Upper lobe of left lung (tissue), 6 donors: ENCODE results near the gene ACP4. TPM values are rescaled to one million over a fixed set of nuclear protein-coding genes. Genes with fewer than 3 reads are reported as not detected.

Source experiments
- ATAC-seq, 2 donors: fragments of 200-7000 bp; cut with Tn5 transposase; one replicate each; pipeline ENCODE4 v1.9.1; 2022; ENCODE audit warnings: mild to moderate bottlenecking in 2 of 2, moderate library complexity in 2 of 2; ENCODE audit not compliant: low FRiP score in 2 of 2
- DNase-seq, 2 donors: peaks; one replicate each; pipeline ENCODE4 v3.0.0-alpha.2; 2019 to 2020
- H3K27ac ChIP-seq, 4 donors: fragments of 200-600 bp; sonication (generic); one replicate each; pipeline ENCODE4 v1.5.1; 2016 to 2019
- H3K27me3 ChIP-seq, 4 donors: fragments of 200-600 bp; sonication (generic); one replicate each; pipeline ENCODE4 v1.5.1; 2017 to 2019
- H3K36me3 ChIP-seq, 4 donors: fragments of 200-600 bp; sonication (generic); one replicate each; pipeline ENCODE4 v1.5.1; 2016 to 2019
- H3K4me1 ChIP-seq, 4 donors: fragments of 200-600 bp; sonication (generic); one replicate each; pipeline ENCODE4 v1.5.1; 2018 to 2019
- H3K4me3 ChIP-seq, 4 donors: fragments of 200-600 bp; sonication (generic); one replicate each; pipeline ENCODE4 v1.5.1; 2017 to 2019; ENCODE audit warnings: mild to moderate bottlenecking in 2 of 4, moderate library complexity in 1 of 4
- H3K9me3 ChIP-seq, 4 donors: fragments of 200-600 bp; sonication (generic); one replicate each; pipeline ENCODE4 v1.5.1; 2018 to 2019
- EP300 ChIP-seq, 4 donors: sonication (generic); formaldehyde crosslinking; IDR thresholded peaks; one replicate each; pipeline ENCODE4 v1.5.1; 2017; ENCODE audit warnings: antibody characterized with exemption in 4 of 4, control low read depth in 2 of 4
- POLR2A ChIP-seq, 4 donors: fragments of 450-650 bp; IDR thresholded peaks; one replicate each; pipeline ENCODE4 v1.5.1; 2016 to 2017; ENCODE audit warnings: antibody characterized with exemption in 4 of 4, mild to moderate bottlenecking in 2 of 4
- POLR2AphosphoS5 ChIP-seq, 2 donors: sonication (generic); formaldehyde crosslinking; IDR thresholded peaks; one replicate each; pipeline ENCODE4 v1.5.1; 2017; ENCODE audit warnings: antibody characterized with exemption in 2 of 2
- WGBS, 2 donors: methylation state at CpG; one replicate each; pipeline ENCODE4 v1.1.5; 2017 to 2018; 5-methylcytosine and 5-hydroxymethylcytosine counted together
- total RNA-seq, 6 donors: library from RNA; depleted of rRNA in 4 of 6; stranded (reverse); fragments of >200 nt in 4 of 6; gene quantifications; one replicate each; pipeline versions ENCODE4 v1.1.0 to v1.2.1, GENCODE V29; 2016 to 2021
- TF ChIP-seq, protein P1 (sequence below), 6 experiments: fragments of 450-650 bp in 4 of 6; fragments of 200-600 bp in 2 of 6; sonication (generic) in 2 of 6; IDR thresholded peaks; one replicate each; pipeline ENCODE4 v1.5.1; 2016 to 2019; ENCODE audit warnings: antibody characterized with exemption in 6 of 6
- donor health status: DM: no; HTN: no; CAD: no; lungs with moderate emphysema.
- donor health status: DM: no; HTN: yes; CAD: no; lungs with severe emphysema.

ACP4 gene
- total RNA-seq, 6 donors from 2014 or later: not detected

DNA sequence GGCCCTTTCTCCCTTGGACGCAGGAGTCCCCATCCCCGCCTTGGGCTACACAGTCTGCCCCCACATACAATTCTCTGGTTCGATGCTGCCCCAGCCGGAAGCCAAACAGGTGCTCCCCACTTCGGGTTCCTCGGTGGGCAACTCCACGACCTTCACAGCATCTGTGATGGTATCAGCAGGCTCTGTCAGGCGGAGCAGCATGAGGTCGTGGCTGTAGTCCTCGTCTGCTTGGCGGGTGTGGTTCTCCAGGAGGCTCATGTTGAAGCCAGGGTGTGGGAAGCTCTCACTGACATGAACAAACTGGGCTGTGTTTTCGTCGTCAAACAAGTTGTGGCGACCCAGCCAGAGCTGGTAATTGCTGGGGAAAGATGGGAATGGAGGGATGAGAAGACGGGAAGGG is 29.9 kb downstream of the ACP4 start:
- H3K27ac ChIP-seq: no peak overlapping the region
- ATAC-seq (no peak), DNase-seq (no peak)
- no peaks in the 10 kb centered on the region for H3K9me3 ChIP-seq
- TF ChIP-seq, protein P1, sequence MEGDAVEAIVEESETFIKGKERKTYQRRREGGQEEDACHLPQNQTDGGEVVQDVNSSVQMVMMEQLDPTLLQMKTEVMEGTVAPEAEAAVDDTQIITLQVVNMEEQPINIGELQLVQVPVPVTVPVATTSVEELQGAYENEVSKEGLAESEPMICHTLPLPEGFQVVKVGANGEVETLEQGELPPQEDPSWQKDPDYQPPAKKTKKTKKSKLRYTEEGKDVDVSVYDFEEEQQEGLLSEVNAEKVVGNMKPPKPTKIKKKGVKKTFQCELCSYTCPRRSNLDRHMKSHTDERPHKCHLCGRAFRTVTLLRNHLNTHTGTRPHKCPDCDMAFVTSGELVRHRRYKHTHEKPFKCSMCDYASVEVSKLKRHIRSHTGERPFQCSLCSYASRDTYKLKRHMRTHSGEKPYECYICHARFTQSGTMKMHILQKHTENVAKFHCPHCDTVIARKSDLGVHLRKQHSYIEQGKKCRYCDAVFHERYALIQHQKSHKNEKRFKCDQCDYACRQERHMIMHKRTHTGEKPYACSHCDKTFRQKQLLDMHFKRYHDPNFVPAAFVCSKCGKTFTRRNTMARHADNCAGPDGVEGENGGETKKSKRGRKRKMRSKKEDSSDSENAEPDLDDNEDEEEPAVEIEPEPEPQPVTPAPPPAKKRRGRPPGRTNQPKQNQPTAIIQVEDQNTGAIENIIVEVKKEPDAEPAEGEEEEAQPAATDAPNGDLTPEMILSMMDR (IDR thresholded peaks at IDR 0.05): no peak
- TF ChIP-seq EP300 (IDR thresholded peaks at IDR 0.05) (no peak), POLR2AphosphoS5 (IDR thresholded peaks at IDR 0.05) (no peak), POLR2A (IDR thresholded peaks at IDR 0.05) (no peak)
- peaks cover 0 to 38% (median 12%) of the 10 kb centered on the region in 4 donors for H3K27me3 ChIP-seq
- H3K4me3 ChIP-seq: no peak overlapping the region
- peaks cover 0 to 13% (median 8%) of the 10 kb centered on the region in 4 donors for H3K4me1 ChIP-seq
- no peaks in the 10 kb centered on the region for H3K36me3 ChIP-seq
- WGBS, 2 donors: 4 to 10% methylated on average over 8 to 10 of the region's 15 CpGs

DNA sequence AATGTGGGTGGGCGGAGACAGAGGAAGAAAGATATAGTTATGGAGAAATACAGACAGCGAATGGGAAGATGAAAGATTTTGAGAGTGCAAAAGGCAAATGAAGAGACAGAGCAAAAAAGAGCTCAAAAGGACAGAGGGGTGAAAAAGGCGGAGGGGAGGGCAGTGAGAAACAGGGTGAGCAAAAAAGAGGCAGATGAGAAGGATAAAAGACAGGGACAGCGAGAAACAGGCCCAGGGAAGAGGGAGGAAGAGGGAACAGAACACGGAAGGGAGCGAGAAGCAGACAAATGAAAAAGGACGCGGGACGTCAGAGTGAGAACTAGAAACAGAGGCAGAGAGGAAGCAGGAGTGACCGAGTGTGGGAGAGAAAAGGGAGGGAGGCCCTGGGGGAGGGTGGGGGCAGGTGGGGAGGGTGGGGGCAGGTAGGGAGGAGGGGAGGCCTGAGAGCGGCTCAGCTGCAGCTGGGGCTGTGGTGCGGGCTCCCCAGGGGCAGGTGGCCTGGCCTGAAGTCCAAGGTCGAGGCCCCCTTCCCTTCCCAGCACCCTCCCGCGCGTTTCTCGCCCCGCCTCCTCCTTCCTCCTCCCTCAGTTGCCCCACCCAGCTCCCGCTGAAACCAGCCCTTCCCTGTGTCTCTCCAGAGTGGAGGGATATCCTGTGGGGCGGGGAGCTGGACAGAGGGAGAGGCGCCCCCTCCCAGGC is 30.5 kb downstream of the ACP4 start:
- peaks cover 0 to 38% (median 12%) of the 10 kb centered on the region in 4 donors for H3K27me3 ChIP-seq
- 6 to 7% methylated on average over 17 to 21 of the region's 21 CpGs for WGBS, 2 donors
- TF ChIP-seq, protein P1 (IDR thresholded peaks at IDR 0.05): no peak
- TF ChIP-seq EP300 (IDR thresholded peaks at IDR 0.05): no peak
- TF ChIP-seq POLR2A (IDR thresholded peaks at IDR 0.05): no peak
- TF ChIP-seq POLR2AphosphoS5 (IDR thresholded peaks at IDR 0.05): no peak
- H3K9me3 ChIP-seq: no peaks in the 10 kb centered on the region
- H3K27ac ChIP-seq: no peak overlapping the region
- DNase-seq (no peak), ATAC-seq (peak in 1 of 2 donors; percentile 22)
- H3K4me1 ChIP-seq: peaks cover 0 to 13% (median 8%) of the 10 kb centered on the region in 4 donors
- H3K4me3 ChIP-seq: peak overlapping the region in 1 of 4 donors; percentile 16
- no peaks in the 10 kb centered on the region for H3K36me3 ChIP-seq

DNA sequence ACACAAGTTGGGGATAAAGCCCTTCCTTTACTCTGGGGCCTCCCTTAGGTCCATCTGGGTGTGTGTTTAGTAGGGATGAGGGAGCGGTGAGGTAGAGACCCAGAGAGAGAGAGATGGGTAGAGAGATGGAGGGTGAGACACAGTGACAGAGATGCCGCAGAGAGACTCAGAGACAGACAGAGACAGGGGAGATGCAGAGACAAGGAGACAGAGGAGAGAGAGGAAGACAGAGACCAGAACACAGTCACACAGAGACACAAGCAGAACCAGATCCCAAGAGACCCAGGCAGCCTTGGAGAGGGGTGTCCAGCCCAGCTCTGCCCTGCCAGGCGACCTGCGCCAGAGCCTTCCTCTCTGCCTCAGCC is 31.0 kb downstream of the ACP4 start:
- no peak overlapping the region for H3K4me3 ChIP-seq
- no peaks in the 10 kb centered on the region for H3K36me3 ChIP-seq
- TF ChIP-seq POLR2AphosphoS5 (IDR thresholded peaks at IDR 0.05) (no peak), EP300 (IDR thresholded peaks at IDR 0.05) (no peak), POLR2A (IDR thresholded peaks at IDR 0.05) (no peak)
- TF ChIP-seq, protein P1 (IDR thresholded peaks at IDR 0.05): no peak
- H3K9me3 ChIP-seq: no peaks in the 10 kb centered on the region
- peaks cover 0 to 38% (median 12%) of the 10 kb centered on the region in 4 donors for H3K27me3 ChIP-seq
- no peak overlapping the region for H3K27ac ChIP-seq
- WGBS, 2 donors: 47 to 61% methylated on average over 3 to 4 of the region's 4 CpGs
- no peak for DNase-seq
- ATAC-seq: no peak
- H3K4me1 ChIP-seq: peaks cover 0 to 13% (median 8%) of the 10 kb centered on the region in 4 donors

DNA sequence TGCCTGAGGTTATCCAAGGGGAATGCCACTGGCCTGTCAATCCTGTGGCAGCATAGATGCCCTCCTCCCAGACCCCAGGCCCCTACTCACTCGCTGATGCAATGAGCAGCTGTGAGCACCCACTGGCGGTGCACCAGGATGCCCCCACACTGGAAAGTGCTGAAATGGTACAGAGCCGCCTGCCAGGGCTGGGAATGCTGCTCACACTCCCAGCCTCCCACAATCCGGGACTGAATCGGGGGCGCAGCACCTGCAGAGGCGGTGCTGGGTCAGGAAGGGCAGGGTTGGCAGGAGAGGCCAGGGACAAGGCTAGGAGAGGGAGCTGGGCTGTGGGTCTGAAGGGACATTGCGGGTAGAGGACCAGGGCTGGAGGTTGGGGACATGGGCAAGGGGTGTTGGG is 31.4 kb downstream of the ACP4 start:
- Histone ChIP-seq H3K36me3 (no peaks in the 10 kb centered on the region), H3K4me1 (peaks cover 0 to 13% (median 8%) of the 10 kb centered on the region in 4 donors), H3K27ac (no peak overlapping the region), H3K4me3 (no peak overlapping the region), H3K27me3 (peaks cover 0 to 38% (median 12%) of the 10 kb centered on the region in 4 donors), H3K9me3 (no peaks in the 10 kb centered on the region)
- no peak for TF ChIP-seq EP300 (IDR thresholded peaks at IDR 0.05)
- TF ChIP-seq POLR2A (IDR thresholded peaks at IDR 0.05): no peak
- TF ChIP-seq, protein P1 (IDR thresholded peaks at IDR 0.05): no peak
- TF ChIP-seq POLR2AphosphoS5 (IDR thresholded peaks at IDR 0.05): no peak
- no peak for ATAC-seq
- no peak for DNase-seq
- 59 to 65% methylated on average over 8 of the region's 8 CpGs for WGBS, 2 donors
